ENCODE measurements around the gene FBLN2.
"Not testable (repeated sequence)": the region's sequence is repeated elsewhere in the genome, so short reads cannot be mapped to it uniquely, and the experiment has no call there.

Gene FBLN2

GRCh38 chr3:13520326-13520880 lies 28.5 kb upstream of the FBLN2 start:
- H3K27me3 ChIP-seq (ENCODE audit: insufficient read depth, low read length, poor library complexity): no peaks in the 10 kb centered on the region
- TF ChIP-seq EZH2 (IDR thresholded peaks at IDR 0.05; ENCODE audit: borderline replicate concordance, low read depth, low read length, severe bottlenecking) (no peak), CTCF (IDR thresholded peaks at IDR 0.05; ENCODE audit: borderline replicate concordance, extremely low read depth, low read length, poor library complexity, severe bottlenecking) (no peak)
- no peaks in the 10 kb centered on the region for H3K79me2 ChIP-seq (ENCODE audit: insufficient read depth, low read length)
- H3K4me2 ChIP-seq (ENCODE audit: insufficient read depth, low read length): no peak overlapping the region
- no peak overlapping the region for H3K27ac ChIP-seq (ENCODE audit: low read length)
- ATAC-seq (ENCODE audit: insufficient read depth, low read depth) (no peak), DNase-seq (no peak)
- no peaks in the 10 kb centered on the region for H3K36me3 ChIP-seq (ENCODE audit: insufficient read depth, low read length)
- H3K9me3 ChIP-seq (ENCODE audit: insufficient read depth, low read length, severe bottlenecking): no peaks in the 10 kb centered on the region
- no peak overlapping the region for H3K4me3 ChIP-seq (ENCODE audit: low read depth in 1 of 2, low read length in 2 of 2)
- no peaks in the 10 kb centered on the region; the same call in 1 of the 2 replicates for H4K20me1 ChIP-seq (ENCODE audit: insufficient read depth, low read length)
- H2AFZ ChIP-seq (ENCODE audit: low read depth, low read length): no peak overlapping the region
- H3K4me1 ChIP-seq (ENCODE audit: insufficient read depth, low read length): no peaks in the 10 kb centered on the region
- no peak overlapping the region for H3K9ac ChIP-seq (ENCODE audit: low read depth, low read length)

- no peak for DNase-seq
- no peaks in the 10 kb centered on the region for H3K27me3 ChIP-seq (ENCODE audit: insufficient read depth, low read length, poor library complexity)
- TF ChIP-seq CTCF (IDR thresholded peaks at IDR 0.05; ENCODE audit: borderline replicate concordance, extremely low read depth, low read length, poor library complexity, severe bottlenecking) (no peak), EZH2 (IDR thresholded peaks at IDR 0.05; ENCODE audit: borderline replicate concordance, low read depth, low read length, severe bottlenecking) (no peak)
These were observed 27.6 kb upstream of the FBLN2 start for GRCh38 chr3:13521309-13521708.

GRCh38 chr3:13521749-13522148 lies 27.2 kb upstream of the FBLN2 start:
- not testable (repeated sequence) for DNase-seq

More at GRCh38 chr3:13521309-13521708, 27.6 kb upstream of the FBLN2 start:
- no peaks in the 10 kb centered on the region for H3K36me3 ChIP-seq (ENCODE audit: insufficient read depth, low read length)
- H3K9me3 ChIP-seq (ENCODE audit: insufficient read depth, low read length, severe bottlenecking): no peaks in the 10 kb centered on the region
- H3K4me3 ChIP-seq (ENCODE audit: low read depth in 1 of 2, low read length in 2 of 2): no peak overlapping the region
- ATAC-seq (ENCODE audit: insufficient read depth, low read depth): no peak
- H3K27ac ChIP-seq (ENCODE audit: low read length): no peak overlapping the region
- no peak overlapping the region for H3K4me2 ChIP-seq (ENCODE audit: insufficient read depth, low read length)
- no peaks in the 10 kb centered on the region for H3K79me2 ChIP-seq (ENCODE audit: insufficient read depth, low read length)
- no peaks in the 10 kb centered on the region for H3K4me1 ChIP-seq (ENCODE audit: insufficient read depth, low read length)
- H4K20me1 ChIP-seq (ENCODE audit: insufficient read depth, low read length): no peaks in the 10 kb centered on the region; the same call in 1 of the 2 replicates
- H3K9ac ChIP-seq (ENCODE audit: low read depth, low read length): no peak overlapping the region
- H2AFZ ChIP-seq (ENCODE audit: low read depth, low read length): no peak overlapping the region

GRCh38 chr3:13522236-13522635 lies 26.7 kb upstream of the FBLN2 start:
- no peaks in the 10 kb centered on the region for H4K20me1 ChIP-seq (ENCODE audit: insufficient read depth, low read length)
- no peaks in the 10 kb centered on the region for H3K27me3 ChIP-seq (ENCODE audit: insufficient read depth, low read length, poor library complexity)
- ATAC-seq (ENCODE audit: insufficient read depth, low read depth) (no peak), DNase-seq (no peak)
- H3K9ac ChIP-seq (ENCODE audit: low read depth, low read length): no peak overlapping the region
- TF ChIP-seq EZH2 (IDR thresholded peaks at IDR 0.05; ENCODE audit: borderline replicate concordance, low read depth, low read length, severe bottlenecking) (no peak), CTCF (IDR thresholded peaks at IDR 0.05; ENCODE audit: borderline replicate concordance, extremely low read depth, low read length, poor library complexity, severe bottlenecking) (no peak)
- no peaks in the 10 kb centered on the region for H3K79me2 ChIP-seq (ENCODE audit: insufficient read depth, low read length)
- H3K4me1 ChIP-seq (ENCODE audit: insufficient read depth, low read length): no peaks in the 10 kb centered on the region
- H3K4me2 ChIP-seq (ENCODE audit: insufficient read depth, low read length): no peak overlapping the region
- H3K36me3 ChIP-seq (ENCODE audit: insufficient read depth, low read length): no peaks in the 10 kb centered on the region
- no peak overlapping the region for H2AFZ ChIP-seq (ENCODE audit: low read depth, low read length)
- no peak overlapping the region for H3K4me3 ChIP-seq (ENCODE audit: low read depth in 1 of 2, low read length in 2 of 2)
- no peak overlapping the region for H3K27ac ChIP-seq (ENCODE audit: low read length)
- no peaks in the 10 kb centered on the region for H3K9me3 ChIP-seq (ENCODE audit: insufficient read depth, low read length, severe bottlenecking)

More at GRCh38 chr3:13521749-13522148, 27.2 kb upstream of the FBLN2 start:
- H3K9ac ChIP-seq (ENCODE audit: low read depth, low read length); H3K4me3 ChIP-seq (ENCODE audit: low read depth in 1 of 2, low read length in 2 of 2); H4K20me1 ChIP-seq (ENCODE audit: insufficient read depth, low read length); H3K9me3 ChIP-seq (ENCODE audit: insufficient read depth, low read length, severe bottlenecking); H3K79me2 ChIP-seq (ENCODE audit: insufficient read depth, low read length); H3K27me3 ChIP-seq (ENCODE audit: insufficient read depth, low read length, poor library complexity); H3K36me3 ChIP-seq (ENCODE audit: insufficient read depth, low read length); H3K4me2 ChIP-seq (ENCODE audit: insufficient read depth, low read length); H2AFZ ChIP-seq (ENCODE audit: low read depth, low read length); H3K4me1 ChIP-seq (ENCODE audit: insufficient read depth, low read length); ATAC-seq (ENCODE audit: insufficient read depth, low read depth); H3K27ac ChIP-seq (ENCODE audit: low read length): not testable (repeated sequence)
